BE2C (cell line): ENCODE results near the gene FAM83F.
A peak's percentile ranks its signal among the peaks of the same experiment; 100 is the strongest.

ENCODE experiments used
- DNase-seq: peaks from one replicate; pipeline ENCODE4 v3.0.0-alpha.2; 2020
- H3K27me3 ChIP-seq: fragments of 250-450 bp; sonication (Bioruptor Pico); 2 replicates; pipeline ENCODE4 v1.5.1; 2020; ENCODE audit warnings: mild to moderate bottlenecking
- H3K36me3 ChIP-seq: fragments of 250-450 bp; sonication (Bioruptor Pico); 2 replicates; pipeline ENCODE4 v1.5.1; 2020; ENCODE audit warnings: mild to moderate bottlenecking
- H3K4me1 ChIP-seq: fragments of 250-450 bp; sonication (Bioruptor Pico); 2 replicates; pipeline ENCODE4 v1.5.1; 2020
- H3K4me3 ChIP-seq: 2 replicates; pipeline ENCODE4 v1.5.1; 2011; ENCODE audit warnings: low read depth, low read length
- H3K9me3 ChIP-seq: fragments of 250-450 bp; sonication (Bioruptor Pico); 2 replicates; pipeline ENCODE4 v1.5.1; 2020
- TF ChIP-seq, protein P1 (sequence below): IDR thresholded peaks from 2 replicates; pipeline ENCODE4 v1.5.1; 2012; ENCODE audit warnings: mild to moderate bottlenecking, low read depth, low read length

FAM83F gene

DNA sequence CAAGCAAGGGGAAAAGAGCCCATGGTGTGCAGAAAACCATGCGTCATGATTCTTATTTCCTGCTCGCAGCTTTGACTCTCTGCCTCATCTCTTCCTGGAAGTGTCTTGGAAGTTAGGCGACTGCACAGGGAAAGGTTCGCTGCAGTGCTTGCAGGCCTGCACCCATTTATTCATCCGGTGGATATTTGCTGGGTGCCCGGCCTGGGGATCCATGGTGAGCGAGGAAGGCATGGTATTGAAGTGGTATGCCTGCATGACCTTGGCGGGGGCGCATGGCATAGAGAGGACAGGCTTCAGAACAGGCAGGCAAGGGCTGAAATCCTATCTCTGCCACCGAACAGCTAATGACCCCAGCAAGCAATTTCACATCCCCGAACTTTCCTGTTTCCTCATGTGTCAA, 40.6 kb downstream of the FAM83F start:
- H3K4me3 ChIP-seq: no peak overlapping the region
- H3K9me3 ChIP-seq: no peaks in the 10 kb centered on the region
- no peak for DNase-seq
- H3K4me1 ChIP-seq: peaks cover 2% of the 10 kb centered on the region
- H3K27me3 ChIP-seq: peaks cover 8% of the 10 kb centered on the region
- TF ChIP-seq, protein P1, sequence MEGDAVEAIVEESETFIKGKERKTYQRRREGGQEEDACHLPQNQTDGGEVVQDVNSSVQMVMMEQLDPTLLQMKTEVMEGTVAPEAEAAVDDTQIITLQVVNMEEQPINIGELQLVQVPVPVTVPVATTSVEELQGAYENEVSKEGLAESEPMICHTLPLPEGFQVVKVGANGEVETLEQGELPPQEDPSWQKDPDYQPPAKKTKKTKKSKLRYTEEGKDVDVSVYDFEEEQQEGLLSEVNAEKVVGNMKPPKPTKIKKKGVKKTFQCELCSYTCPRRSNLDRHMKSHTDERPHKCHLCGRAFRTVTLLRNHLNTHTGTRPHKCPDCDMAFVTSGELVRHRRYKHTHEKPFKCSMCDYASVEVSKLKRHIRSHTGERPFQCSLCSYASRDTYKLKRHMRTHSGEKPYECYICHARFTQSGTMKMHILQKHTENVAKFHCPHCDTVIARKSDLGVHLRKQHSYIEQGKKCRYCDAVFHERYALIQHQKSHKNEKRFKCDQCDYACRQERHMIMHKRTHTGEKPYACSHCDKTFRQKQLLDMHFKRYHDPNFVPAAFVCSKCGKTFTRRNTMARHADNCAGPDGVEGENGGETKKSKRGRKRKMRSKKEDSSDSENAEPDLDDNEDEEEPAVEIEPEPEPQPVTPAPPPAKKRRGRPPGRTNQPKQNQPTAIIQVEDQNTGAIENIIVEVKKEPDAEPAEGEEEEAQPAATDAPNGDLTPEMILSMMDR: no peak
- no peaks in the 10 kb centered on the region for H3K36me3 ChIP-seq

DNA sequence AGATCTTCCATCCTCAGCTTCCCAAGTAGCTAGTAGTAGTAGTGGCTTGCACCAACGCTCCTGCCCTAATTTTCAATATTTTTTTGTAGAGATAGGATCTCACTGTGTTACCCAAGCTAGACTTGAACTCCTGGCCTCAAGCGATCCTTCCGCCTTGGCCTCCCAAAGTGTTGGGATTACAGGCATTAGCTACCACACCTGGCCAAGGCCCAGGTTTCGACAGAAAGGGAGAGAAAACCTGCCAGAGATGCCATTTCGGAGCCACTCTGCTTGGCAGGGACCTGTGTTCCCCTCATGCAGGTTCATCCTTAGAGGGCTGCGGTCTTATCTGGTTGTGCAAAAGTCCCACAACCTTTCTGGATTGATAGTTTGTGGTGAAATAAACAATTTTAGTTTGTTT, 41.4 kb downstream of the FAM83F start:
- Histone ChIP-seq H3K4me1 (peaks cover 9% of the 10 kb centered on the region), H3K27me3 (peaks cover 8% of the 10 kb centered on the region), H3K36me3 (no peaks in the 10 kb centered on the region), H3K4me3 (no peak overlapping the region), H3K9me3 (no peaks in the 10 kb centered on the region)
- no peak for DNase-seq
- TF ChIP-seq, protein P1: no peak

DNA sequence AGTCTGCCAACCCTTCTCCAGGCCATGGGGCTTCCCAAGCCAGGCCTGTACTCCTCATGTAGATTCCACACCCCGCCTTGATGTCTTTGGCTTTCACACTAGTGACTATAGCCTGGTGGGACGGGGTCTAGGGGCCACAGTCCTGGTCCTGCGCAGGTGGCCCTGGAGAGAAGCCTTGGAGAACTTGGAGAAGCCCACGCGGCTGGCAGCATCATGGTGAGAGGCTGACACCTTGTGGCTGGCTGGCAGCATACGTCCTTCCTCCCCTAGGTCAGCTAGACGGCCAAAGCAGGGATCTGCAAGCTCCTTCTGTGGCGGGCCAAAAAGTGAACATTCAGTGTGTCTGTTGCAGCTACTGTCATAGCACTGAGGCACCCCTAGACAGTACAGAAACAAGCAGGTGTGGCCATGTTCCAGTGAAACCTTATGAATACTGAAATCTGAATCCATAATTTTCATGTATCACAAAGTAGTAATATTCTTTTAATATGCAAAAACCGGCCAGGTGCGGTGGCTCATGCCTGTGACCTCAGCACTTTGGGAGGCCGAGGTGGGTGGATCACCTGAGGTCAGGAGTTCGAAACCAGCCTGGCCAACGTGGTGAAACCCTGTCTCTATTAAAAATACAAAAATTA, 42.0 kb downstream of the FAM83F start:
- Histone ChIP-seq H3K36me3 (no peaks in the 10 kb centered on the region), H3K4me3 (no peak overlapping the region), H3K4me1 (peaks cover 13% of the 10 kb centered on the region), H3K27me3 (peaks cover 8% of the 10 kb centered on the region), H3K9me3 (no peaks in the 10 kb centered on the region)
- peak; percentile 77 for DNase-seq
- TF ChIP-seq, protein P1: peak; percentile 91

DNA sequence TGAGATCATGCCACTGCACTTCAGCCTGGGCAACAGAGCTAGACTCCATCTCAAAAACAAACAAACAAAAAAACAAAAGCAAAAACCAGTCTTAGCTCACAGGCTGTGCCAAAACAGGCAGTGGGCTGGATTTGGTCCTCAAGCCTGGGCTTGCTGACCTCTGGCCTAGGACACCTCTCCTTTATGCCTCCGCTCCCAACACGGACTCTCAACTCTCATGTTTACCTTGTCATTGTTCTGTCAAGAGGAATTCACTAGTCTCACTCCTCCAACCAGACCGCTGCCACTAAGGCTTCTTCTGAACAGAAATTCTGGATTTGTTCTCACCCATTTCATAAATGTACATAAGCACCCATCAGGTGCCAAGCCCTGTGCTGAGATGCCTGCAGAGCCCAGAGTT, 42.6 kb downstream of the FAM83F start:
- H3K36me3 ChIP-seq: no peaks in the 10 kb centered on the region
- peaks cover 8% of the 10 kb centered on the region for H3K27me3 ChIP-seq
- no peak overlapping the region for H3K4me3 ChIP-seq
- TF ChIP-seq, protein P1: no peak
- peaks cover 13% of the 10 kb centered on the region for H3K4me1 ChIP-seq
- DNase-seq: no peak
- no peaks in the 10 kb centered on the region for H3K9me3 ChIP-seq

DNA sequence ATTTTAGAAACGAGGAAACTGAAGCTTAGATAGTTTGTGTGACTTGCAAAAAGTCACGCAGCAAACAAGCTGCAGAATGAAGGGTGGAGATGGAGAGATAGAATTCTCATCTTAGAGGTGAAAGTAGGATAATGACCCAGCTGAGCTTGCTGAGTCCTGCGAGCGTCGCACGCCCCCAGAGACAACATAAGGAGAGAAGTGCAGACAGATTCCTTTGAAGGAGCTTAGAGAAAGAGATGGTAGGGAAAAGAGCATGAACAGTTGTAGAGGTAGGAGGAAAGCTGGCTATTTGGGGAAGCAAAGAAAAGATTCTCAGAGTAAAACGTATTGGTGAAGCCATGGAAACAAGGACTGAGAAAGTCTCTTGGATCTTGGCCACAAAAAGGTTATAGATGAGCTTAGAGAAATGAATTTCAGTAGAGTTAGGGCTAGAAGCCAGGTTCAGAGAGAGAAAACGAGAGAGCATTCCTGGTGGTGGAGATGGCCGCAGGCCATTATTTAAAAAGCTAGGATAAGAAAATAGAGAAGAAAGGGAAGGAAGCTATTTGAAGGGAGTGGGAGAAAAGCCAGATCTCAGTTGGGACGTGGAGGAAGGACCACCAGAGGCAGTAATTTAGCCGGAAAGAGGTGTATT, 44.8 kb downstream of the FAM83F start:
- Histone ChIP-seq H3K27me3 (peaks cover 8% of the 10 kb centered on the region), H3K36me3 (no peaks in the 10 kb centered on the region), H3K4me3 (no peak overlapping the region), H3K9me3 (no peaks in the 10 kb centered on the region), H3K4me1 (peaks cover 15% of the 10 kb centered on the region)
- TF ChIP-seq, protein P1: no peak
- no peak for DNase-seq

DNA sequence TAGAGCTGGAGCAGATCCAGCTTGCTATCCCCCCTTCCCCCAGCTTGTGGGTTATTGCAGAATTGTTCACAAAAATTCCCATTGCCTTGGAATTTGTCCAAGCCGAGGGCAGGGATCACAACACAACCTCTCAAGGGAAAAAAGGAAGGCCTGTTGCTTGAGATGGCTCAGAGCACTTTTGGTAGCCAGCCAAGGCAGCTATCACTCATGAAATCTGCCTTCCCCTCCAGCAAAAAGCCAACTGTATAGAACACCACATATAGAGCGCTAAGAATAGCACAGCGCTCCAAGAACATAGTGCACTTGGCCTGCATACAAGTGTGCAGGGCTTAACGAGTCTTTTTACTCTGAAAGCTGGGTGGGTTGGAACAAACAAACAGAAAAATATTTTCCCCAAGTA, 46.2 kb downstream of the FAM83F start:
- DNase-seq: peak; percentile 70

More for the DNA sequence above, 46.2 kb downstream of the FAM83F start:
- Histone ChIP-seq H3K4me3 (no peak overlapping the region), H3K4me1 (peaks cover 15% of the 10 kb centered on the region), H3K27me3 (peaks cover 8% of the 10 kb centered on the region), H3K9me3 (no peaks in the 10 kb centered on the region), H3K36me3 (no peaks in the 10 kb centered on the region)
- TF ChIP-seq, protein P1: no peak
